GM15510 (cell line): ENCODE data around the gene SIRT2.
A peak's percentile ranks its signal among the peaks of the same experiment; 100 is the strongest.

Source experiments
- POLR2A ChIP-seq: IDR thresholded peaks from 3 replicates; pipeline ENCODE4 v1.6.1; 2011; ENCODE audit warnings: borderline replicate concordance; ENCODE audit not compliant: insufficient read length; ENCODE audit errors: extremely low read depth

SIRT2 gene

DNA sequence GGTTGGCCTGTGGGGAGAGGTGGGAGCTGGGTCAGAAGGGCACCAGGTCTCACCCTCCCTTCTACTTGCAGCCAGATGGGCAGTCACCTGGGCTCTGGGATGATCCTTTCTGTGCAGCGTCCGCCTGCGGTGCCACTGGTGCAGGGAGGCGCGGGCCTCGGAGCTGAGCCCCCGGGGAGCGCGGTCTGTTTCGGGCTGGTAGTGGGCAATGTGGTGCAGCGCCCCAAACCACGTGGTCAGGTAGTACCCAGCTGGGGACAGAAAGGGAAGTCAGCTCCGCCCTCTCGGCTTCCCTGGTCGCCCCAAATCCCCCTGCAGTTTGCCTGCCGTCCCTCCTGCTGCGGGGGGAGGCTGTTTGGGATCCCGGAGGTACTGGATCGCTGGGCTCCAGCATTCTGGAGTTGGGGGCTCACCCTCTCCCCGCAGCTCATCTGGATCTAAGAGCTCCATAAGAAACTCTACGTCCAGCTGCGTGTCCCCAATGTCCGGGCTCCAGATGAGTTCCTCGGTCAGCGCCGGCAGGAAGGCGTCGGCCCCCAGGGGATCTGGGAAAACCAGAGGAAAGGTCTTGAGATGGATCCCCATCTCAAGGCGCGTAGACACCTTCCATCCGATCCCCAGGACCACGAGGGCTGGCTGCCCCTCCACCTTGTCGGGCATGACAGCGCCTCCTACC lies 30.1 kb downstream of the SIRT2 start:
- TF ChIP-seq POLR2A, result no peak

DNA sequence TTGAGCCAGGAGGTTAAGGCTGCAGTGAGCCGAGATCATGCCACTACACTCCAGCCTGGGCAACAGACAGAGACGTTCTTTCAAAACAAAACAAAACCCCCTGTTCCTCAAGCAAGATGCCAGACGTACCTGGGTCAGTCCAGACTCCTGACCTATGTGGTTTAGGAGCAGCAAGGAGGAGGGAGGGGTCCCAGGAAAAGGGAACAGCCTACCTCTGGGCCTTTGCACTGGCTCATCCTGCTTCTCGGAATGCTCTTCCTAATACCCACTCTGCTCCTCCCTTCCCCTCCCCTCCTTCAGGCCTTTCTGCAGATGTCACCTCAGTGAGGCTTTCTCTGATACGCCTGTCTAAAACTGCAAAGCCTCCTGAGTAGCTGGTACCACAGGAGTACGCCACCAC lies 30.9 kb downstream of the SIRT2 start:
- no peak for TF ChIP-seq POLR2A

DNA sequence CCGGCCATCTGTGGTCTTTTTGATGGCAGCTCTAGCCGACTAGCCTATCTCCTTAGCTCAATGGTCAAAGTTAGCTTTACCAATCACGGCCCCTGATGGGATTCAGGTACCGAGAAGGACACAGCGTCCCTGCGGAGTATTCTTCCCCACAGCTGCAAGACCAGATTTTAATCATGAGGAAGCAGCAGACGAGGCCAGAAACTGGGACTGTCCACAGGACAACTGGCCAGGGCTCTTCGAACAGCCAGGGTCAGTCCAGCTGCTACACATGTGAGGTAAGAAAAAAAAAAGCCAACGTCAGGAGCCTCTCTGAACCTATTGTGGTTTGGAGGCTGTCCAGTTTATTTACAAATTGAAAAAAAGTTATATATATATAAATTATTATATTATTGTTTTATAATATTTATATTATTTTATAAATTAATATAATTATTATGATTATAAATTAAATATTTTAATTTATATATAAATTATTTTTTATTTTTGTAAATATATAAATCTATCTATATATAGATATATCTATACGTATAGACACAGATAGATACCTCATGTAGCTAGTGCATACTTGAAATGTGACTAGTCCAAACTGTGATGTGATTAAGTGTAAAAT lies 32.1 kb downstream of the SIRT2 start:
- no peak for TF ChIP-seq POLR2A

DNA sequence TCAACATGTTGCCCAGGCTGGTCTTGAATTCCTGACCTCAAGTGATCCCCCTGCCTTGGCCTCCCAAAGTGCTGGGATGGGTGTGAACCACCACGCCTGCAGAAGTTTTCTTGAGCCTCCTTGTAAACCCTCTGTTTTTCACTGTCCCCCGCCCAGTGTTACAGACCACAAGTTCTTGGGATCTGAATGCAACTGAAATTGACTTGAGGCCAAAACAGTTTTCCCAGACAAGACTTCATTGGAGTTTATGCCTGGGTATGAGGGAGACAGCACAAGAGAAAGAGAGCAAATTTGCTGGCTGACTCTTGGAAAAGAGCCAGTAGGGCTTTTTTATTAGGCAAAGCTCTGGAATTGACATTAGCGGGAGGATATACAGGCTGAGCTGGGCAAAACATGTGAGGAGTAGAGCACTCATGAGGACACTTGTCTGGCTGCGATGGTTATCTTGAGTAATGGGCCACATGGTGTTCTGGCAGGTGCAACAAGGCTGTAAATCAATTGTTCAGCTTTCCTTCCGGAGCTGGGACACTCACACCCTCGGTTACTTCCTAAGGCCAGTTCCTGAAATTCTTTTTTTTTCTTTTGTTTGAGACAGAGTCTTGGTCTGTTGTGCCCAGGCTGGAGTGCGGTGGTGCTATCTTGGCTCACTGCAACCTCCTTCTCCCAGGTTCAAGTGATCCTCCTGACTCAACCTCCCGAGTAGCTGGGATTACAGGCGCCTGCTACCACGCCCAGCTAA lies 36.9 kb downstream of the SIRT2 start:
- TF ChIP-seq POLR2A, result no peak

DNA sequence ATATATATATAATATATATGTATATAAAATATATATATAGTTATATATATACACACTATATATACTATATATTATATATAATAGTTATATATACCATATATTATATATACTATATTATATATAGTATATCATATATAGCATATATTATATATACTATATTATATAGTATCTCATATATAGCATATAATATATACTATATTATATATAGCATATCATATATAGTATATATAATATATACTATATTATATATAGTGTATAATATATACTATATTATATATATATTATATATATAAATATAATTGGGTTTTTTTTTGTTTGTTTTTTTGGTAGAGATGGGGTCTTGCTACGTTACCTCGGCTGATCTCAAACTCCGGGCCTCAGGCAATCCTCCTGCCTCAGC lies 38.0 kb downstream of the SIRT2 start:
- TF ChIP-seq POLR2A, result no peak

DNA sequence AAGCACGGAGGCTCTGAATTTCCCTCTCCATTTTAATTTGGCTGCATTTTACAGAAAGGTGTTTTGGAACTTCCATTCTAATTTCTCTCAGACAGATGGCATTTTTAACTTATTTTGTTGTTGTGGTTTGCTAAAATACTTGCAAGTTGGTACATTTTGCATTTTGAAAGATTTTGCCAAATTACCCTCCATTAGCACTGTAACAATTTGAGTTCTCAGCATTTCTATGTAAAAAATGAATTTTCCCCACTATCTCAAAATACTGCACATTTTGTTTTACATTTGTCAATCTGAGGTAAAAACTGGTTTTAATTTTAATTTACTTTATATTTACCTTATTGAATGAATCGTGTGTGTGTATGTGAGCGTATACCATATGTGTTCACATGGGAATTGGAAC lies 42.6 kb downstream of the SIRT2 start:
- TF ChIP-seq POLR2A, result no peak

DNA sequence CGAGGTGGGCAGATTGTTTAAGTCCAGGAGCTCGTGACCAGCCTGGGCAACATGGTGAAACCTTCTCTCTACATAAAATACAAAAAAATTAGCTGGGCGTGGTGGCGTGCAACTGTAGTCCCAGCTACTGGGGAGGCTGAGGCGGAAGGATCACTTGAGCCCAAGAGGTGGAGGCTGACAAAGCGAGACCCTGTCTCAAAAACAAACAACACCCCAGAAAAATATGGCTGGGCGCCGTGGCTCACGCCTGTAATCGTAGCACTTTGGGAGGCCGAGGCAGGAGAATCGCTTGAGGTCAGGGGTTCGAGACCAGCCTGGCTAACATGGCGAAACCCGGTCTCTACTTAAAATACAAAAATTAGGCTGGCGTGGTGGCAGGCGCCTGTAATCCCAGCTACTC lies 46.2 kb downstream of the SIRT2 start:
- no peak for TF ChIP-seq POLR2A

DNA sequence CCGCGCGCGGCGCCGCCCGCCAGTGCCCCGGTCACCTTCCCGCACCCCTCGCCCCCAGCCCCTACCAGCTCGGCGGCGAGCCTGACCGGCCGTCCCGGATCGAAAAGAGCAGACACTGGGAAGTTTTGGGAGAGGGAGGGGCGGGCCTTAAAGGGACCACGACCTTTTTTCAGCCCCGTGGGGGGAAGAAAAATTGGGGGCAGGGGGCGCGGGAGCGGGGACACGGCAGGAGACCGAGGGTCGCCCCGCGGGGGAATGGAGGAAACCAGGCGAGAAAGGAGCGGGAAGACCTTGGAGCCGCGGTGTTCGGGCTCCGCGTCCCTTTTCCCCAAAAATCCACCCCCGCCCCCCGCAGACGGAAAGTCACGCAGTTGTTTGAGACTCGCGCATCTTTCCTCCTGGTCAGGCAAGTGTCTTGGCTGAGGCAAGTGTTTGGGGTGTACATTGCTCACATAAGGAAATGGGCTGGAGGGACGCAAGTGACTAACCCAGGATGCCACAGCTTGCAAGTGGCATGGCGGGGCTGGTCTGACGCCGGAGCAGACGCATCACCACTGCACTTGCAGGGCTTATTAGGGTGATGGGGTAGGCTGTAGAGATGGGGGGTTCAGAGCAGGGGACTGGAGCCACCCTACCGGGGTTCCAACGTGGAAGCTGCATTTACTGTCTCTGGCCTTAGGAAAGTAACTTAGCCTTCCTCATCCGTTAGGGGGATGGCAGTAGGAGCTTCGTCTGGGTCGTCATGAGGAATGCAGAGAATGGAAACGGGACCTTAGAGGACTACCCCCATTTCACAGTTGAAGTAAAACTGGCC lies 47.0 kb downstream of the SIRT2 start:
- TF ChIP-seq POLR2A, result peak; percentile 47

DNA sequence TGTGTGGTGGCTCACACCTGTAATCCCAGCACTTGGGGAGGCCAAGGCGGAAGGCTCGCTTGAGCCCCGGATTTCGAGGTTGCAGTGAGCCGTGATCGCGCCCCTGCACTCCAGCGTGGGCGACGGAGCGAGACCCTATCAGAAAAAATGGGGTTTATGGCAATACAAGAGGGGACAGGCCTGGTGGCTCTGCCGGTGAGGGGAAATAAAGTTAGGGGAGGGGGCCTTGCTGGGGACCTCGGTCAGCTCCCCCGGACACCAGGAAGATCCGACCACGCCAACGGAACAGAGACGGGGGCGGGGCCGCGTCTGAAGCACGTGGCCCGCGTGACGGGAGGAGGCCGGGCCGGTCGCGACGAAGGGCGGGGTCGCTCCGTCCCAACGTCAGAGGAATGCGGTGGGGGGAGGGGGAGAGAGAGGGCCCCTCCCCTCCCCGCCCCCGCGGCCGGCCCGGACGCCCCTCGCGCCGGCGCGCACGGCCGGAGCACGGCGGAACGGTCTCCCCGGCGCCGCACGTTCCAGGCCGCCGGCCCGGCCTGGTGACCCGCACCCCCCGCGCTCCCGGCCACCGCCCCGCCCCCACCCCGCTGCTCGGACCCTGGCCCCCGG lies 47.7 kb downstream of the SIRT2 start:
- TF ChIP-seq POLR2A, result peak; percentile 70

DNA sequence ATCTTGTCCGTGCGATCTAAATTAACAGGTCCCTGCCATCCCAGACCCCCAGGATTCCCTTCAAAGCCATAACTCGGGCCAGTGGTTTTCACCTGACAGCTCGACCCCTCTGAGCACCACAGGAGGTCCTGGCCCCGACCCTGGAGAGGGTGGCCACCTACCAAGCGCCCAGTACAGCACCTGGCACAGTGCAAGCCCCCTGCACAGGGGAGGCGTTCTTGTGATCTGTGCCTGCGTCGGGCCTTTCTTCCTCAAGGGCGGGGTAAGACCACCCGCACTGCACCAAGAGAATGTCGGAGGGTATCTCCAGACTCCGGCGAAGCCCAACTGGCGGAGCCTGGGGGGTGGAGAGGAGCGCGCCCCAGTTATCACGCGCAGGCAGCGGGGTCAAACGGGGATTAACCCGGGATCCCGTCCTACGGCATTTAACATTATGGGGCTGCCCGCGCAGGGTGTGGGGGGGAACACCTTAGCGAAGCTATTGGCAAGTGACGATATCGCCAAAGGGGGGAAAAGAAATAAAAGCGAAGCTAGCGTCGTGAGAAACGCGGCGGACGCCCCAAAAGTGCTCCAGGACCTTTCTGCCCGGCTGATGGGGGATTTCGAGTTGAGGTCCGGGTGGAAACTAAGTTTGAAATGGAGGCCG lies 48.3 kb downstream of the SIRT2 start:
- TF ChIP-seq POLR2A, result no peak

DNA sequence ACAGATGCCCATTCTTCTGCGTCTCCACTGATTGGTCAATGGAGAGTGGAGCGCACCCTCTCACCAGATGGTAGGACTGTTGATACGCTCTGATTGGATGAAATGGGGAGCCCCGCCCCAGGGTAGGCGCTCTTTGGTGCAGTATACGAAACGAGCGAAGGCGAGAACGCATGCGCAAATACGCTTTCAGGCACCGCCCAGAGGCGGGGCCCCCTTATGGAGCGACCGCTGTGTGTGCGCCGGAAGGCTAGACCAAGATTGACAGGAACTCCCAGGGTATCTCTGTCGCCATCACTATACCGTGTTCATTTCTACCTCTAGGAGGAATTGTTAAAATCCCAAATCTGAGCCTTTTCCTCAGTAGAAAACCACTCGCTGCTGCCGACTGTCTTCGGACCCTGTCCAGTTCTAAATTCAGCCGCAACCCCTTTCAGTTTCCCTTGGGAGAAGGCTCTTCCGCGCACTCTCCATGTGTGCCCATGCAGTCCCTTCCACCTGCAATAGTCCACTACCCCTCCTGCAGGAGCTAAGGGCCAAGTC lies 48.9 kb downstream of the SIRT2 start:
- peak; percentile 73 for TF ChIP-seq POLR2A

DNA sequence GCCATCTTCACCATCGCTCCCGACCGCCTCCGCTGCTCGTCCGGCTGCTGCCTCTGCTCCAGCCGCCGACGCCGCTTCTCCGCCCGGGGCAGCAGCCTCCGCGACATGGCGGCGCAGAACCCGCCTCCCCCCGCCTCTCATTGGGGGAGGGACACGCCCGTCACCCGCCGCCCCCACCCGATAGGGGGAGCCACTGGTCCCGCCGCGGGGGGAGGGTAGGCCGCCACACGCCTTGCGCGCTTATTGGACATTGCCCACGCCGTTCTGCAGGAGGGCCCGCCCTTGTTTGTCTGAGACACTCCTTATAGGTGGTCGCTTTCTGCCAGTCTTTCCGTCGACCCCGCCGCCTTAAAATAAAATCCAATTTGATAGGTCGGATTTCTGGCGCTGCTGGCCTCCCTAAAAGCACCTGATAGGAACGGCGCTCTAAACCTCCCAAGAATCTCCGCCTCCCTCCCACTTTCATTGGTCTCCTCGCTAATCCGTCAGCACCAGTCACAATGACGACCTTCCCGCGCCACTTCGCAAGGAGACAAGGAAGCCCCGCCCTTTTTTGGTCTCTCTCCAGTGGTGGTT lies 49.5 kb downstream of the SIRT2 start, which contains the start of gene HNRNPL:
Gene HNRNPL, minus strand, starts transcription at position 127 of the 576 bp plus-strand sequence. Its CDS starts 20 bp downstream, at position 107.
- peak; percentile 94 for TF ChIP-seq POLR2A

DNA sequence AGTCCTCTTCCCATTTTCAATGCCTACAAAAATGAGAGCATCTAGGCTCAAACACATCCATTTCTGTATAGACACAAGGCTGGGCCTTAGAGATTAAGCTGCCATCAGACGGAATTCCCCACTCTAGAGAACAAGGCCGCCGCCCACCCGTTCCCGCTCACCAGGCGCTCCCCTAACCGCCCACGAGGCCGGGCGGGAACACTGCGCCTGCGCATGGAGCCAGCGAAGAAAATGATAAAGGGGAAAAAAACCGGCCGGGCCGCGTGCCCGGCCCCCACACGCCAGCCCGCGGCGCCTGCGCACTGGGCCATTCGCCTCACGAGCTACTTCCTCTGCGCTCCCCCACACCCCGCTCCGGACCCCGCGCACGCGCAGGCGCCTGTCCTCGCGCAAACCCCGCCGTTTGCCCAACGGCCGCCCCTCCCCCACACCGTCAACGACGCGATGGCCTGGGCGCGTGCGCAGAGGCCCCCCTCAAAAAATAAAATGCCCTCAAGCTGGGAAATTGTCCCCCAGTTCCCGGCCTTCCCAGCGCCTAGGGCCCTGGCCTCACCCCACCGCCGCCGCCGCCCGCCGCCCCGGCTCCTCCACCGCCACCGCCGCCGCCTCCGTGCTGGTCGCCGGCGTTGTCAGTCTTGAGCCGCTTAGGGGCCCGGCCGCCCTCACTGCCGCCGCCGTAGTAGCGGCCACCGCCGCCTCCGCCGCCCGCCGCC lies 50.1 kb downstream of the SIRT2 start:
- TF ChIP-seq POLR2A, result peak; percentile 12
